Naive thymus-derived CD8-positive, alpha-beta T cell (primary cell): Measurements from ENCODE around the gene RETNLB. TPM values are rescaled to one million over a fixed set of nuclear protein-coding genes. Genes with fewer than 3 reads are reported as not detected.

Experiments used
- ATAC-seq, 2 donors: fragments of 150-1000 bp; cut with Tn5 transposase in 1 of 2; sonication (Bioruptor Pico), chemical (Tn5 transposase) in 1 of 2; 1 replicate in 1 of 2; 2 replicates in 1 of 2; pipeline ENCODE4 v1.10.0; 2021; ENCODE audit warnings: mild to moderate bottlenecking in 2 of 2, moderate library complexity in 2 of 2
- POLR2A ChIA-PET: fragments of 350-600 bp; sonication (Branson Sonifier 250); formaldehyde crosslinking; loops from one replicate; lab custom pipeline; 2021; ENCODE audit warnings: antibody characterized with exemption; lab: Charles Lee
- DNase-seq, 10 donors: peaks; one replicate each; pipeline versions ENCODE4 v3.0.0 to v3.0.0-alpha.2; 2020 to 2022
- H3K27ac Mint-ChIP-seq, 10 donors: one replicate each; pipeline ENCODE4 v1.8.0; 2020 to 2022; ENCODE audit warnings: mild to moderate bottlenecking in 10 of 10, mixed read lengths in 10 of 10, moderate library complexity in 4 of 10, inconsistent platforms in 1 of 10
- H3K27me3 Mint-ChIP-seq, 5 donors: one replicate each; pipeline ENCODE4 v1.8.0; 2021 to 2022; ENCODE audit warnings: mixed read lengths in 5 of 5
- H3K36me3 Mint-ChIP-seq, 3 donors: one replicate each; pipeline ENCODE4 v1.8.0; 2020 to 2022; ENCODE audit warnings: mixed read lengths in 3 of 3, mild to moderate bottlenecking in 2 of 3, inconsistent platforms in 1 of 3
- H3K4me1 Mint-ChIP-seq, 4 donors: one replicate each; pipeline ENCODE4 v1.8.0; 2021 to 2022; ENCODE audit warnings: mixed read lengths in 4 of 4
- H3K4me3 Mint-ChIP-seq, 10 donors: one replicate each; pipeline ENCODE4 v1.8.0; 2020 to 2022; ENCODE audit warnings: mild to moderate bottlenecking in 10 of 10, mixed read lengths in 10 of 10, moderate library complexity in 6 of 10, inconsistent platforms in 1 of 10
- H3K9me3 Mint-ChIP-seq, 9 donors: one replicate each; pipeline ENCODE4 v1.8.0; 2020 to 2022; ENCODE audit warnings: mixed read lengths in 9 of 9, mild to moderate bottlenecking in 3 of 9, inconsistent platforms in 1 of 9, moderate library complexity in 1 of 9
- polyA plus RNA-seq, 3 donors: library from polyadenylated mRNA; unstranded; fragments of 300-500 nt; fragmentation: Illumina TruSeq; gene quantifications; one replicate each; pipeline ENCODE4 v1.2.3, GENCODE V29; 2021
- total RNA-seq, 8 experiments: library from RNA in 2 of 8; stranded (reverse) in 2 of 8; gene quantifications; one replicate each; pipeline ENCODE4 v1.2.3 and lab custom pipeline; 2021 to 2026

The RETNLB gene
- total and polyA plus RNA-seq, 5 experiments from 2014 or later, result not detected

GRCh38 chr3:108728934-108729333 is 28.3 kb downstream of the RETNLB start:
- H3K36me3 Mint-ChIP-seq, result no peaks in the 10 kb centered on the region
- H3K4me3 Mint-ChIP-seq, result no peak overlapping the region
- H3K4me1 Mint-ChIP-seq, result no peaks in the 10 kb centered on the region
- H3K27ac Mint-ChIP-seq, result no peak overlapping the region
- ATAC-seq, result no peak
- H3K27me3 Mint-ChIP-seq, result peaks cover 0 to 6% (median 0%) of the 10 kb centered on the region in 5 donors
- no peaks in the 10 kb centered on the region for H3K9me3 Mint-ChIP-seq
- DNase-seq, result no peak
- POLR2A ChIA-PET, result no interaction called here

- ATAC-seq, result no peak
- peaks cover 0 to 2% (median 0%) of the 10 kb centered on the region in 9 donors for H3K9me3 Mint-ChIP-seq
Measured at GRCh38 chr3:108728105-108728504, 29.1 kb downstream of the RETNLB start.

GRCh38 chr3:108724101-108724500 is 33.1 kb downstream of the RETNLB start:
- H3K4me1 Mint-ChIP-seq, result peaks cover 0 to 2% (median 0%) of the 10 kb centered on the region in 4 donors
- peaks cover 0 to 6% (median 0%) of the 10 kb centered on the region in 5 donors for H3K27me3 Mint-ChIP-seq
- no peaks in the 10 kb centered on the region for H3K36me3 Mint-ChIP-seq
- peaks cover 0 to 8% (median 4%) of the 10 kb centered on the region in 9 donors for H3K9me3 Mint-ChIP-seq
- H3K4me3 Mint-ChIP-seq, result no peak overlapping the region
- POLR2A ChIA-PET, result no interaction called here
- DNase-seq (no peak), ATAC-seq (no peak)
- peak overlapping the region in 3 of 10 donors; percentile 19 to 31 (median 19) for H3K27ac Mint-ChIP-seq

More at GRCh38 chr3:108728105-108728504, 29.1 kb downstream of the RETNLB start:
- POLR2A ChIA-PET, result no interaction called here
- DNase-seq, result no peak
- H3K36me3 Mint-ChIP-seq, result no peaks in the 10 kb centered on the region
- H3K4me1 Mint-ChIP-seq, result no peaks in the 10 kb centered on the region
- peaks cover 0 to 6% (median 0%) of the 10 kb centered on the region in 5 donors for H3K27me3 Mint-ChIP-seq
- no peak overlapping the region for H3K4me3 Mint-ChIP-seq
- no peak overlapping the region for H3K27ac Mint-ChIP-seq

- Mint-ChIP-seq H3K4me1 (peaks cover 0 to 2% (median 0%) of the 10 kb centered on the region in 4 donors), H3K4me3 (no peak overlapping the region), H3K36me3 (no peaks in the 10 kb centered on the region), H3K27me3 (peaks cover 0 to 6% (median 0%) of the 10 kb centered on the region in 5 donors), H3K27ac (no peak overlapping the region), H3K9me3 (peaks cover 0 to 8% (median 4%) of the 10 kb centered on the region in 9 donors)
- POLR2A ChIA-PET, result no interaction called here
- no peak for ATAC-seq
- no peak for DNase-seq
Measured at GRCh38 chr3:108722724-108723123, 34.5 kb downstream of the RETNLB start.

- no peak for DNase-seq
- POLR2A ChIA-PET, result no interaction called here
- H3K4me3 Mint-ChIP-seq, result no peak overlapping the region
- no peak for ATAC-seq
- H3K27ac Mint-ChIP-seq, result peak overlapping the region in 1 of 10 donors; percentile 38
- H3K9me3 Mint-ChIP-seq, result peaks cover 0 to 8% (median 4%) of the 10 kb centered on the region in 9 donors
- peaks cover 0 to 2% (median 0%) of the 10 kb centered on the region in 5 donors for H3K27me3 Mint-ChIP-seq
- no peaks in the 10 kb centered on the region for H3K36me3 Mint-ChIP-seq
- peaks cover 0 to 2% (median 0%) of the 10 kb centered on the region in 4 donors for H3K4me1 Mint-ChIP-seq
Measured at GRCh38 chr3:108719178-108719806, 37.9 kb downstream of the RETNLB start.

GRCh38 chr3:108718454-108718853 is 38.8 kb downstream of the RETNLB start:
- no peaks in the 10 kb centered on the region for H3K36me3 Mint-ChIP-seq

GRCh38 chr3:108713816-108714215 is 43.4 kb downstream of the RETNLB start:
- no peak for ATAC-seq
- Mint-ChIP-seq H3K4me1 (no peaks in the 10 kb centered on the region), H3K4me3 (no peak overlapping the region), H3K27ac (no peak overlapping the region), H3K9me3 (no peaks in the 10 kb centered on the region), H3K27me3 (peaks cover 0 to 2% (median 0%) of the 10 kb centered on the region in 5 donors), H3K36me3 (no peaks in the 10 kb centered on the region)
- DNase-seq, result no peak
- POLR2A ChIA-PET, result no interaction called here

More at GRCh38 chr3:108718454-108718853, 38.8 kb downstream of the RETNLB start:
- Mint-ChIP-seq H3K9me3 (peaks cover 0 to 8% (median 4%) of the 10 kb centered on the region in 9 donors), H3K4me3 (no peak overlapping the region), H3K27me3 (peaks cover 0 to 2% (median 0%) of the 10 kb centered on the region in 5 donors), H3K4me1 (peaks cover 0 to 2% (median 0%) of the 10 kb centered on the region in 4 donors), H3K27ac (peak overlapping the region in 1 of 10 donors; percentile 38)
- ATAC-seq (no peak), DNase-seq (no peak)
- POLR2A ChIA-PET, result no interaction called here

- Mint-ChIP-seq H3K27ac (no peak overlapping the region), H3K9me3 (no peaks in the 10 kb centered on the region), H3K36me3 (no peaks in the 10 kb centered on the region), H3K4me1 (no peaks in the 10 kb centered on the region), H3K4me3 (no peak overlapping the region), H3K27me3 (peaks cover 0 to 2% (median 0%) of the 10 kb centered on the region in 5 donors)
- ATAC-seq, result no peak
- no peak for DNase-seq
- POLR2A ChIA-PET, result no interaction called here
Measured at GRCh38 chr3:108713009-108713516, 44.1 kb downstream of the RETNLB start.

Other genes starting within 250 kb of the RETNLB start
- under 1 TPM; 0.05 to 0.47 TPM for gene MYH15, start 246.8 kb downstream of the RETNLB start, total RNA-seq
- not detected for gene MYH15, start 246.8 kb downstream of the RETNLB start, polyA plus RNA-seq
- gene CIP2A, start 168.0 kb downstream of the RETNLB start, total RNA-seq, result 1 to 10 TPM; 4.8 to 7.8 TPM
- gene CIP2A, start 168.0 kb downstream of the RETNLB start, polyA plus RNA-seq, result 1 to 10 TPM; 1.7 to 2.9 (median 1.9) TPM
- 10 to 100 TPM; 15.6 to 18.5 TPM for gene DZIP3, start 167.7 kb downstream of the RETNLB start, total RNA-seq
- 10 to 100 TPM in 2 of 3 donors, 1 to 10 TPM in 1; 8.9 to 22.5 (median 15.8) TPM for gene DZIP3, start 167.7 kb downstream of the RETNLB start, polyA plus RNA-seq
- gene TRAT1, start 65.4 kb upstream of the RETNLB start, total RNA-seq, result 10 to 100 TPM; 35.5 to 39.8 TPM
- 10 to 100 TPM; 55.3 to 81.7 (median 56.8) TPM for gene TRAT1, start 65.4 kb upstream of the RETNLB start, polyA plus RNA-seq
- not detected for gene GUCA1C, start 196.5 kb upstream of the RETNLB start, total RNA-seq
- not detected for gene GUCA1C, start 196.5 kb upstream of the RETNLB start, polyA plus RNA-seq